Esophagus squamous epithelium (tissue), 5 donors: ENCODE results near the gene ESPL1. TPM values are rescaled to one million over a fixed set of nuclear protein-coding genes. Genes with fewer than 3 reads are reported as not detected.

Experiments used
- DNase-seq: peaks from one replicate; lab custom pipeline; 2025; lab: John Stamatoyannopoulos, UW
- H3K27ac ChIP-seq, 4 donors: fragments of 200-600 bp; sonication (generic); one replicate each; pipeline ENCODE4 v1.5.1; 2016 to 2019; ENCODE audit warnings: mild to moderate bottlenecking in 1 of 4
- H3K27me3 ChIP-seq, 4 donors: fragments of 200-600 bp; sonication (generic); 1 replicate in 3 of 4; 2 replicates in 1 of 4; pipeline versions ENCODE4 v1.5.1 to v1.6.0; 2017 to 2021; ENCODE audit warnings: antibody characterized with exemption in 1 of 4
- H3K36me3 ChIP-seq, 3 donors: fragments of 200-600 bp; sonication (generic); one replicate each; pipeline ENCODE4 v1.5.1; 2016 to 2019
- H3K4me1 ChIP-seq, 3 donors: fragments of 200-600 bp; sonication (generic); one replicate each; pipeline ENCODE4 v1.5.1; 2017 to 2019
- H3K4me3 ChIP-seq, 4 donors: fragments of 200-600 bp; sonication (generic); 1 replicate in 3 of 4; 2 replicates in 1 of 4; pipeline ENCODE4 v1.5.1; 2016 to 2019; ENCODE audit warnings: mild to moderate bottlenecking in 2 of 4, moderate library complexity in 1 of 4
- H3K9me3 ChIP-seq, 3 donors: fragments of 200-600 bp; sonication (generic); one replicate each; pipeline ENCODE4 v1.5.1; 2016 to 2019
- POLR2A ChIP-seq, 4 donors: fragments of 450-650 bp; IDR thresholded peaks; one replicate each; pipeline ENCODE4 v1.6.1; 2017; ENCODE audit warnings: antibody characterized with exemption in 4 of 4, mild to moderate bottlenecking in 4 of 4, moderate library complexity in 3 of 4
- WGBS, 2 donors: methylation state at CpG; one replicate each; pipeline ENCODE4 v1.1.5; 2018; 5-methylcytosine and 5-hydroxymethylcytosine counted together
- intact Hi-C: fragments of 100-400 bp; cut with DNase I; formaldehyde crosslinking; loops from one replicate; pipeline ENCODE4 v1.15.0; 2022
- total RNA-seq, 4 donors: library from RNA; depleted of rRNA; stranded (reverse); fragments of >200 nt; gene quantifications; one replicate each; pipeline ENCODE4 v1.1.0, GENCODE V29; 2016
- TF ChIP-seq, protein P1 (sequence below), 6 experiments: fragments of 450-650 bp in 4 of 6; fragments of 200-600 bp in 2 of 6; sonication (generic) in 2 of 6; IDR thresholded peaks; one replicate each; pipeline ENCODE4 v1.5.1; 2016 to 2019; ENCODE audit warnings: antibody characterized with exemption in 6 of 6, mild to moderate bottlenecking in 4 of 6, moderate library complexity in 4 of 6
- donor health status: DM: yes; HTN: yes; CAD: no.

Gene ESPL1
- total RNA-seq, 4 donors from 2014 or later, result 32.2 to 85.6 (median 48.0) TPM

DNA sequence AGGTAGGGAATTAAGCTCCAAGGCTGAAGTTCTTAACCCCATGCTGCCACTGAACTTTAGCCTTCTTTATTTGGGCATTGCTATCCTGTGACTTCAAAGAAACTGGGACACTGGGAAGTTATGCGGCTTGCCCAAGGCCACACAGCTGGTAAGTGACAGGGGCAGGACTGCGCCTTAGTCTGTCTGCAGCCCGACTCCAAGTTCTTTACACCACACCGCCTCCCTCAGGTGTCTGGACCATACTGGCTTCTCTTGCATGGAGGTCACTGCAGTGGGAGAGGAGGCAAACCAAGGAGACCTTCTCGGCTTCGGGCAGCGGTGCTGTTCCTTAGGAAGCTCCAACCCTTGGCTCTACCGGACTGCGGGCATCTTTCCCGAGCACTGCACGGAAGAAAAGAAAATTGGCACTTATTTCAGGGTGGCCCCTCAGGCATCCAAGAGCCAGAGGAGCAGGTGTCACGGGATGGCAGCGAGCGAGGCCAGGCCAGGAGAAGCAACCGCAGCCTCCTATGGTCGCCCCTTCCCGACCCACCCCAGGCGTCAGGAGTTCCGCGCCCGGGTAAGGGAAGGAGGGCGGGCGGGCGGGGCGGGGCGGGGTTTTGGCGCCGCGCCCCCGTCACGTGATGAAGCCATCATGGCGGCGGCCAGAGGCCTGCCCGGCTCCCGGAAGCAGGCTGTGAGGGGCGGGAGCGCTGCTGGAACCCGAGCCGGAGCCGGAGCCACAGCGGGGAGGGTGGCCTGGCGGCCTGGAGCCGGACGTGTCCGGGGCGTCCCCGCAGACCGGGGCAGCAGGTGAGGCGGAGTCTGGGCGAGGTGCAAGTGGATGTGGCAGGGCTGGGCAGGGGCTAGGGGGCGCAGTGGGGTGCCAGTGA lies 16.4 kb upstream of the ESPL1 start:
- no peaks in the 10 kb centered on the region for H3K9me3 ChIP-seq
- TF ChIP-seq POLR2A (IDR thresholded peaks at IDR 0.05), result peak in 2 of 4 donors; percentile 5 to 50
- TF ChIP-seq, protein P1, sequence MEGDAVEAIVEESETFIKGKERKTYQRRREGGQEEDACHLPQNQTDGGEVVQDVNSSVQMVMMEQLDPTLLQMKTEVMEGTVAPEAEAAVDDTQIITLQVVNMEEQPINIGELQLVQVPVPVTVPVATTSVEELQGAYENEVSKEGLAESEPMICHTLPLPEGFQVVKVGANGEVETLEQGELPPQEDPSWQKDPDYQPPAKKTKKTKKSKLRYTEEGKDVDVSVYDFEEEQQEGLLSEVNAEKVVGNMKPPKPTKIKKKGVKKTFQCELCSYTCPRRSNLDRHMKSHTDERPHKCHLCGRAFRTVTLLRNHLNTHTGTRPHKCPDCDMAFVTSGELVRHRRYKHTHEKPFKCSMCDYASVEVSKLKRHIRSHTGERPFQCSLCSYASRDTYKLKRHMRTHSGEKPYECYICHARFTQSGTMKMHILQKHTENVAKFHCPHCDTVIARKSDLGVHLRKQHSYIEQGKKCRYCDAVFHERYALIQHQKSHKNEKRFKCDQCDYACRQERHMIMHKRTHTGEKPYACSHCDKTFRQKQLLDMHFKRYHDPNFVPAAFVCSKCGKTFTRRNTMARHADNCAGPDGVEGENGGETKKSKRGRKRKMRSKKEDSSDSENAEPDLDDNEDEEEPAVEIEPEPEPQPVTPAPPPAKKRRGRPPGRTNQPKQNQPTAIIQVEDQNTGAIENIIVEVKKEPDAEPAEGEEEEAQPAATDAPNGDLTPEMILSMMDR (IDR thresholded peaks at IDR 0.05), result peak in 5 of 6 experiments; percentile 11 to 52 (median 29)
- intact Hi-C loops, result loop anchor here (5.0 kb wide), 1 partner anchor 34 kb away; no protein-coding TSS in a partner anchor
- H3K4me1 ChIP-seq, result peaks cover 23 to 52% (median 32%) of the 10 kb centered on the region in 3 donors
- peak overlapping the region; percentile 91 to 97 (median 94) for H3K27ac ChIP-seq
- no peak for DNase-seq
- WGBS, 2 donors, result 0% methylated on average over 2 to 4 of the region's 51 CpGs
- peaks cover 0 to 34% (median 8%) of the 10 kb centered on the region in 3 donors for H3K36me3 ChIP-seq
- H3K4me3 ChIP-seq, result peak overlapping the region; percentile 62 to 95 (median 78)
- no peaks in the 10 kb centered on the region for H3K27me3 ChIP-seq

DNA sequence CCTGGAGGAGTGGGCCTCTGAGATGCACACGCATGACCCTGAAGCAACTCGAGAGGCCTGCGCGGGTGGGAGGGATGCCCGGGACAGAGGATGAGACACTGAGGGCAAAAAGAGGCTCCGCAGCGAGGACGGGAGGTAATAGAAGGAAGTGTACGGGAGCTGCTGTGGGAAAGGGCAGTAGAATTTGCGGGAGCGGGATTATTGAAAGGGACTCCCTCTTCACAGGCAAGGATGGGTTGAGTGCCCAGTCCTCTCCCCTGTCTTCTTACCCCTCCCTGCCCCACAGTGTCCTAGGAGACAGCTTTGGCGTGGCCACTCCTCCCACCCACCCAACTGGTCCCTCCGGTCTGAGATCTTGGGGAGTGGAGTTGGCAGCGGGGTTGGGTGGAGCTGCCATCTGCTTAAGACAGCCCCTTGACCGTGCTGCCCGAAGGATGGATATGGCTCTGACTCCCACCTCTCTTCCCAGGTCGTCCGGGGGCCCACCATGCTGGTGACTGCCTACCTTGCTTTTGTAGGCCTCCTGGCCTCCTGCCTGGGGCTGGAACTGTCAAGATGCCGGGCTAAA lies 15.7 kb upstream of the ESPL1 start:
- H3K27me3 ChIP-seq, result no peaks in the 10 kb centered on the region
- no peak for DNase-seq
- peak overlapping the region; percentile 91 to 97 (median 94) for H3K27ac ChIP-seq
- intact Hi-C loops, result loop anchor here (5.0 kb wide), 1 partner anchor 35 kb away; no protein-coding TSS in a partner anchor
- peaks cover 23 to 52% (median 32%) of the 10 kb centered on the region in 3 donors for H3K4me1 ChIP-seq
- no peaks in the 10 kb centered on the region for H3K9me3 ChIP-seq
- peak overlapping the region; percentile 62 to 95 (median 78) for H3K4me3 ChIP-seq
- 1 to 3% methylated on average over 12 to 13 of the region's 19 CpGs for WGBS, 2 donors
- H3K36me3 ChIP-seq, result peaks cover 0 to 40% (median 8%) of the 10 kb centered on the region in 3 donors
- TF ChIP-seq, protein P1 (IDR thresholded peaks at IDR 0.05), result peak in 1 of 6 experiments; percentile 13
- no peak for TF ChIP-seq POLR2A (IDR thresholded peaks at IDR 0.05)

DNA sequence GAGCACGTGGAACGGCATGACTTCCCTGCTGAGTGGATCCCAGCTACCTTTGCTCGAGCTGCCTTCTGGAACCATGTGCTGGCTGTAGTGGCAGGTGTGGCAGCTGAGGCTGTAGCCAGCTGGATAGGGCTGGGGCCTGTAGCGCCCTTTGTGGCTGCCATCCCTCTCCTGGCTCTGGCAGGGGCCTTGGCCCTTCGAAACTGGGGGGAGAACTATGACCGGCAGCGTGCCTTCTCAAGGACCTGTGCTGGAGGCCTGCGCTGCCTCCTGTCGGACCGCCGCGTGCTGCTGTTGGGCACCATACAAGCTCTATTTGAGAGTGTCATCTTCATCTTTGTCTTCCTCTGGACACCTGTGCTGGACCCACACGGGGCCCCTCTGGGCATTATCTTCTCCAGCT lies 14.8 kb upstream of the ESPL1 start:
- Histone ChIP-seq H3K4me1 (peaks cover 23 to 52% (median 32%) of the 10 kb centered on the region in 3 donors), H3K4me3 (peak overlapping the region in 3 of 4 donors; percentile 62 to 95 (median 86)), H3K9me3 (no peaks in the 10 kb centered on the region), H3K36me3 (peaks cover 0 to 40% (median 8%) of the 10 kb centered on the region in 3 donors), H3K27me3 (no peaks in the 10 kb centered on the region), H3K27ac (peak overlapping the region; percentile 91 to 97 (median 94))
- 78 to 91% methylated on average over 8 to 12 of the region's 13 CpGs for WGBS, 2 donors
- DNase-seq, result no peak
- intact Hi-C loops, result loop anchor here (5.0 kb wide), 1 partner anchor 36 kb away; no protein-coding TSS in a partner anchor
- TF ChIP-seq, protein P1 (IDR thresholded peaks at IDR 0.05), result no peak
- TF ChIP-seq POLR2A (IDR thresholded peaks at IDR 0.05), result no peak

DNA sequence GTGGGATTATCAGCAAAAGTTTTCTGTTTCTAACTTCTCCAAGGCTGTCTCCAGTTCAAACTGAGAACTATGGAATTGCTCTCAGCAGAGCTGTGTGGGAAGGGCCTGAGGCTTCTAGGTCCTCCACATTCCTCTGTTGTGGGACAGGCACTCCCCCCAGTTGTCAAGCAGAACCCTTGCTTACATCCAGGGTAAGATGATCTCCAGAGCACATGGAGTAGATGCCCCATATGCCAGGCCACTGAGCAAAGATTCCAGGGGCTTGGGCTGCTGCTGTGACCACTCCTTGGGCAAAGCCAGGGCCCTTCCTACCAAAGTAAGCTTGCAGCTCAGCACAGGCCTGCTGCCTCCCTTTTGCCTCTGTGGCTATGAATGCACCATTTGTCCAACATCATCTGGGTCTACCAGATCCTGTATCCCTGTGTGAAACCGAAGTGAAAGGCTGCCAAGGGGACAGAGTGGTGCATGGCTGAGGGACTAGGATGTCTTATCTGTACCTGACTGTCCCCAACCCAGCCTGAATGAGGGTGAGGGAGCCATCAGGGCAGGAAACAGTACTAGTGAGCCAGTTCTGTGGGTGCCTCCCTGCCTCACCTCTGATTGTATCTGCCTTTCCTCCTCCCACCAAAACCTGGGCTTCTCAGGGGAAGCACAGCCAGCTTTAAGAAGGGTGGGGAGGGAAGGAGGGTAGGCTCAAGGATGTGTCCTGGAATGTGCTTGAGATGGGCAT lies 13.1 kb upstream of the ESPL1 start:
- intact Hi-C loops, result loop anchor here (5.0 kb wide), 1 partner anchor 38 kb away; no protein-coding TSS in a partner anchor

More for the DNA sequence above, 13.1 kb upstream of the ESPL1 start:
- DNase-seq, result no peak
- 89% methylated on average over 1 of the region's 1 CpG; no CpG with 5 or more reads in 1 of the 2 donors for WGBS, 2 donors
- Histone ChIP-seq H3K36me3 (peaks cover 0 to 40% (median 8%) of the 10 kb centered on the region in 3 donors), H3K27me3 (no peaks in the 10 kb centered on the region), H3K27ac (peak overlapping the region in 3 of 4 donors; percentile 12 to 57 (median 45)), H3K4me3 (no peak overlapping the region), H3K9me3 (no peaks in the 10 kb centered on the region), H3K4me1 (peaks cover 23 to 52% (median 32%) of the 10 kb centered on the region in 3 donors)
- no peak for TF ChIP-seq POLR2A (IDR thresholded peaks at IDR 0.05)
- TF ChIP-seq, protein P1 (IDR thresholded peaks at IDR 0.05), result no peak
